ENCODE results near the gene CDH5.

The CDH5 gene

DNA sequence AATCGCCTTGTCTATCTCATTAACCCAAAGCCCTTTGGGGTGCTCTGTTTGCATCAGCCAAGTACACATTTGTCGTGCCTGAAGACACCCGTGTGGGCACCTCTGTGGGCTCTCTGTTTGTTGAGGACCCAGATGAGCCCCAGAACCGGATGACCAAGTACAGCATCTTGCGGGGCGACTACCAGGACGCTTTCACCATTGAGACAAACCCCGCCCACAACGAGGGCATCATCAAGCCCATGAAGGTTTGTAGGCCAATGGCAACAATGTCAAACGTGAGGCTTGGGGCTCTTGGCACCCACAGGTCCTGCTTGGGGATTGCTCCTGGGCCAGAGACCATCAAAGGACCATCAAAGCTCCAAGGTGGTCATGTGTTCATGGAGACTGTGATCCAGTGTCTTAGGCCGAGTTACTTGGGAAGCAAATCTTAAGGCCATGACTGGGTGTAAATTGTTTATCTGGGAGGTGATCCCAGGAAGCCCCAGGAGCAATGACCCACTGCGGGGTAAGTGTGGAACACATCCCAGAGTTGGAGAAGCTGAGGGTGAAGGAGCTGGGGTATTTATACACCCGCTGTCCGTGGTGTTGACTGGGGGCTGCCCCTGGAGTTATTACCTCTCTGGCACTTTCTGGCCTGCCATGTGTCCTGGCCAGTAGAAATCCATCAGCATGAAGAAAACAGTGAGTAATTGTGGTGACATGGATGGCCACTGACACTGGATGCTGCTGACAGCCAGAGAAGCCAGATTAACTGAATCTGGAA is 24.0 kb downstream of the CDH5 start:
- no peak overlapping the region for H3K27ac ChIP-seq
- TF ChIP-seq, protein P1, sequence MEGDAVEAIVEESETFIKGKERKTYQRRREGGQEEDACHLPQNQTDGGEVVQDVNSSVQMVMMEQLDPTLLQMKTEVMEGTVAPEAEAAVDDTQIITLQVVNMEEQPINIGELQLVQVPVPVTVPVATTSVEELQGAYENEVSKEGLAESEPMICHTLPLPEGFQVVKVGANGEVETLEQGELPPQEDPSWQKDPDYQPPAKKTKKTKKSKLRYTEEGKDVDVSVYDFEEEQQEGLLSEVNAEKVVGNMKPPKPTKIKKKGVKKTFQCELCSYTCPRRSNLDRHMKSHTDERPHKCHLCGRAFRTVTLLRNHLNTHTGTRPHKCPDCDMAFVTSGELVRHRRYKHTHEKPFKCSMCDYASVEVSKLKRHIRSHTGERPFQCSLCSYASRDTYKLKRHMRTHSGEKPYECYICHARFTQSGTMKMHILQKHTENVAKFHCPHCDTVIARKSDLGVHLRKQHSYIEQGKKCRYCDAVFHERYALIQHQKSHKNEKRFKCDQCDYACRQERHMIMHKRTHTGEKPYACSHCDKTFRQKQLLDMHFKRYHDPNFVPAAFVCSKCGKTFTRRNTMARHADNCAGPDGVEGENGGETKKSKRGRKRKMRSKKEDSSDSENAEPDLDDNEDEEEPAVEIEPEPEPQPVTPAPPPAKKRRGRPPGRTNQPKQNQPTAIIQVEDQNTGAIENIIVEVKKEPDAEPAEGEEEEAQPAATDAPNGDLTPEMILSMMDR (conservative IDR thresholded peaks at IDR 0.05), result no peak

DNA sequence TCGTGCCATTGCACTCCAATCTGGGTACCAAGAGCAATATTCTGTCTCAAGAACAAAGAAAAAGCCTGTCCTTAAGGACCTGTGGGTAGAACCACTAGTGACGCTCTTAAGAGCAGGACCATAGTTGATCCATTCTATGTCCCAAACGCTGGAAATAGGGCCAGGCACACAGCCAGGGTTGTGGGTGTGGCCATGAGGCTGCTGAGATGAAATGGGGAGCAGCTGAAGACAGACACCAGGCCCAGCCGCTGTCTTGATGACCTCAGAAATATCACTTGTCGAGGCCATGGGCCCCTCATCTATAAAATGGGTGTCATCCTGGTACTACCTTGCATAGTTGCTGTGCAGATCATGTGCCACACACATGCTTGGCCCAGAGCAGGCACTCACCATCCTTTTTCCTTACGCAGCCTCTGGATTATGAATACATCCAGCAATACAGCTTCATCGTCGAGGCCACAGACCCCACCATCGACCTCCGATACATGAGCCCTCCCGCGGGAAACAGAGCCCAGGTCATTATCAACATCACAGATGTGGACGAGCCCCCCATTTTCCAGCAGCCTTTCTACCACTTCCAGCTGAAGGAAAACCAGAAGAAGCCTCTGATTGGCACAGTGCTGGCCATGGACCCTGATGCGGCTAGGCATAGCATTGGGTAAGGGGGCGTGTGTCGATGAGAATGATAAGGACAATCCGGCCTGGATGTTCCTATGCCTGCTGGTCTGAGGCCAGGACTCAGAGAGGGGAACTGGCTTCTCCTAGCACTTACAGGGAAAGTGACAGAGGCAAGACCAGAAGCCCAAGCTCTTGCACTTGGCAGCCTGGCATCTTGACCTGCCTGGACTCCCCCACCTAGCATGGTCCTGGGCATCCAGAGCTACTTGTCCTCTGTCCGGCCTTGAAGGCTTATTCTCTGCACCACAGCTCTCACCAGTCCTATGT is 25.5 kb downstream of the CDH5 start:
- TF ChIP-seq, protein P1 (conservative IDR thresholded peaks at IDR 0.05), result no peak
- no peak overlapping the region for H3K27ac ChIP-seq

DNA sequence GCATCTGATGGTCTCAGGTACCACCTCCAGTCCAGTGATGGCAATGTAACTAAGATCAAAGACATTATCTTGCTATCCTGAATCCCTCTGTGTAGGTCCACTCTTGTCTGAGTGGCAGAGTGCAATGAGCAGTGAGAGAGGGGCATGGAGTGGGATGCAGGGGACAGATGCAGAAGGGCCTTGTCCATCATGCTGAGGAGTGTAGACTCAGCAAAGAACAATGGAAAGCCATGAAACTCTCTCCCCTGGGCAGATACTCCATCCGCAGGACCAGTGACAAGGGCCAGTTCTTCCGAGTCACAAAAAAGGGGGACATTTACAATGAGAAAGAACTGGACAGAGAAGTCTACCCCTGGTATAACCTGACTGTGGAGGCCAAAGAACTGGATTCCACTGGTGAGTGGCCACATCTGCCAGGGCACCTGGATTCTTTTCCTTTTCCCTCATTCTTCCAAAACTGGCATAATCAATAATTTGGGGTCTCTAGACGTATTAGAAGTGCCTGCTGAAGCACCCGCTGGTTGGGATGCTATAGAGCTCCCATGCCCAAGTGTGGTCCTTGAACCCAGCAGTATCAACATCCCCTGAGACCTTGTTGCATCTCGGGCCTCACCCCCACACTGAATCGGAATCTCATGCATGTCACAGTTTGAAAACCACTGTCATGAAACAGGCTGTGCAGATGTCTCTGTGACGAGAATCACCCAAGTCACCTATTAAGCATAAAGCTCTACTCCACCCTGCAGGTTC is 29.5 kb downstream of the CDH5 start:
- no peak overlapping the region for H3K27ac ChIP-seq
- TF ChIP-seq, protein P1 (conservative IDR thresholded peaks at IDR 0.05), result no peak

DNA sequence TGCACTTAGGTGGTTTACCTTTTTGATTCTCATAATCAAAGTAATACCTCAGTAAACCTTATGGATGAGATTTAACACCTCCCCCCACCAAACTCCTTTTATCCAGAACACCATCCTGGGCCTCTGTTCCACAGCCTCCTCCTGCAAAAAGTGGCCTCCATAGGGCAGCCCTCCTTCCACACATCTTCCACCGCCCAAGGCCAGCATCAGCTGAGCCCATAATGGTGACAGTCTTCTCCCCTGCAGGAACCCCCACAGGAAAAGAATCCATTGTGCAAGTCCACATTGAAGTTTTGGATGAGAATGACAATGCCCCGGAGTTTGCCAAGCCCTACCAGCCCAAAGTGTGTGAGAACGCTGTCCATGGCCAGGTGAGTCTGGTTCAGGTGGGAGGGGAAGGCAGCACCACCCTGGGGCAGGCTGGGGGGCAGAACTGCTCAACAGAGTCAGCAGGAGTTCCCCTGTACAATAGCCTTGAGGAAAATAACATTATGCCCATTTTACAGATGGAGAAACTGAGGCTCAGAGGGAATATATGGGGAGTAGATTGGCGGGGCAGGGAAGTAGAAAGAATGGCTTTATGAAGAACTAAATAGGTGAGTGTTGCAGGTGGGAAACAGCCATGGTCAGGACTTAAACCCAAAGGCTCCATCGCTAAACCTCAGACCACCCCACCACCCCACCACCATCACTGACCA is 31.4 kb downstream of the CDH5 start:
- no peak overlapping the region for H3K27ac ChIP-seq
- TF ChIP-seq, protein P1 (conservative IDR thresholded peaks at IDR 0.05), result no peak

DNA sequence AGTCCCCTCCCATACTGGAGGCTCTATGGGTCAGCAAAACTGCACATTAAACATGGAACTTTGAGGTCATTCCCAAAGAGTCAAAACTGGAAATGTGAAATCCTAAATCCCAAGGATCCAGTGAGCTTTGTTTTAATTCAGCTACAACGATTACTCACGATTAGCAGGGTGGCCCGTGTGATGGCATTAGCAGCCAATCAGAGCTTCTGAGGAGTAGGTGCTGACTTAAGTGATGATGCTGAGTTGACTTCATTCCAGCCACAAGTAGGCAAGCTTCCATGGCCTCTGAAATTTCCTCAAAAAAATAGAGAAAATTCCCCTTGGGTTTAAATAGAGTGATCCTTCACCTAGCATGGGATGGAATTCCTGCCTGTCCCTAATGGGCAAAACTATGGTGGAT is 32.5 kb downstream of the CDH5 start:
- TF ChIP-seq, protein P1 (conservative IDR thresholded peaks at IDR 0.05), result no peak
- no peak overlapping the region for H3K27ac ChIP-seq

DNA sequence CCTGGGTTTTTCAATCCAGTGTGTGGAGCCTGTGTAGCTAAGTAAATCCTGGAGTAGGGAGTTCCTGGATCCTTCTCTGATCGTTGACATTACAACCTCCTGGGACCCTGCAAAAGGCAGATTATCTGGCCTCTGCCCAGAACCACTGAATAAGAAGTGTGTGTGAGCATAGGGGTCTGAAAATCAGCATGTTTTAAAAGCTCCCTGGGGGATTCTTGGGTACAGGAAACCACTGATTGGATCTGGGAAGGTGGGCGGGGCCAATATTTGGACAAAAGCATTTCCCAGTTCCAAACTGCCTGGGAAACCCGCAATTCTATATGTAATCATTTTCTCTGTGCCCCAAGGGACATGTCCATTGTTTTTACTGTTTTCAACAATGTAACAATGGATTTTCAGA is 33.4 kb downstream of the CDH5 start:
- TF ChIP-seq, protein P1 (conservative IDR thresholded peaks at IDR 0.05), result no peak
- no peak overlapping the region for H3K27ac ChIP-seq

Measured in VCaP (cell line).